ENCODE results near the gene NT5DC1.
"Not testable (repeated sequence)": the region's sequence is repeated elsewhere in the genome, so short reads cannot be mapped to it uniquely, and the experiment has no call there.

NT5DC1 gene

GRCh38 chr6:116090251-116090650, 10.4 kb upstream of the NT5DC1 start:
- DNase-seq (ENCODE audit: low read depth in 2 of 2), result no peak

DNA sequence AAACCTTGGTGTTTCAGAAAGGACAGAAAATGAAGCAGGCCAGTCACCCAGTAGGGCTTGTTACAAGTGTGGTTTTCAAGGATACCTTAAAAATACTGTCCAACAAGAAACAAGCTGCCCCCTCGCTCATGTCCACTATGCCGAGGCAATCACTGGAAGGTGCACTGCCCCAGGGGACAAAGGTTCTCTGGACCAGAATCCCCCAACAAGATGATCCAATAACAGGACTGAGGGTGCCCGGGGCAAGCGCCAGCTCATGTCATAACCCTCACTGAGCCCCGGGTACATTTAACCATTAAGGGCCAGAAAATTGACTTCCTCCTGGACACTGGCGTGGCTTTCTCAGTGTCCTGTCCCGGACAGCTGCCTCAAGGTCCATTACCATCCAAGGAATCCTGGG, 6.6 kb upstream of the NT5DC1 start:
- no peak for DNase-seq (ENCODE audit: low read depth in 2 of 2)

DNA sequence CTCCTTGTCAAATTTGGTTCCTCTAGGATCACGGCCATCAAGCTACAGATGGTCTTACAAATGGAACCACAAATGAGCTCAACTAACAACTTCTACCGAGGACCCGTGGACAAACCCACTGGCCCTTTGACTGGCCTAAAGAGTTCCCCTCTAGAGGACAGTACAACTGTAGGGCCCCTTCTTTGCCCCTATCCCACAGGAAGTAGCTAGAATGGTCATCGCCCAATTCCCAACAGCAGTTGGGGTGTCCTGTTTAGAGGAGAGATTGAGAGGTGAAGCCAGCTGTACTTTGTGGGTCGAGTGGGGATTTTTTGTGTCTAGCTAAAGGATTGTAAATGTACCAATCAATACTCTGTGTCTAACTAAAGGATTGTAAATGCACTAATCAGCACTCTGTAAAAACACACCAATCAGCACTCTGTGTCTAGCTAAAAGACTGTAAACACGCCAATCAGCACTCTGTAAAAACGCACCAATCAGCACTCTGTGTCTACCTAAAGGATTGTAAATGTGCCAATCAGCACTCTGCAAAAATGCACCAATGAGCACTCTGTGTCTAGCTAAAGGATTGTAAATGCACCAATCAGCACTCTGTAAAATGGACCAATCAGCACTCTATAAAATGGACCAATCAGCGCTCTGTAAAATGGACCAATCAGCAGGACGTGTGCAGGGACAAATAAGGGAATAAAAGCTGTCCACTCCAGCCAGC, 4.4 kb upstream of the NT5DC1 start:
- not testable (repeated sequence) for DNase-seq (ENCODE audit: low read depth in 2 of 2)

GRCh38 chr6:116096979-116097816, 3.5 kb upstream of the NT5DC1 start:
- DNase-seq (ENCODE audit: low read depth in 2 of 2), result no peak

DNA sequence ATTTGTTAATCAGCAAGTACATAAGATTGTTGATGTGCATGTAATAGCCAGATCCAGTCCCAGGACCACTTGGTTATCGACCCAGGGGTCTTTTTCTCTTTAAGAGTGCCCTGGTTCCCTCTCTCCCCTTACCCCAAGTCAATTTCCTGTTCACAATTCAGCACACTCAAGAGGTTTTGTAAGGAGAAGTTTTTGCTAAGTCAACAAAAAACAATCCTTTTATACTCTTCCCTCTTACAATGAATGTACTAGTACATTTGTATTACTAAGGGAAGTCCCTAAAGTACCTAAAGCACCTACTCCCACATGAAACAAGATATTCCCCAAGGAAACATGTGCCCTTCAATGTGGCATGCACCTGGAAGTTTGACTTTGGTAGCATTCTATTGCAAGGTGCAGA, 1.6 kb upstream of the NT5DC1 start:
- DNase-seq (ENCODE audit: low read depth in 2 of 2), result no peak

- DNase-seq (ENCODE audit: low read depth in 2 of 2), result peak; percentile 57 to 64
Observed at GRCh38 chr6:116101302-116101718, 657 bp downstream of the NT5DC1 start.

- no peak for DNase-seq (ENCODE audit: low read depth in 2 of 2)
Observed at GRCh38 chr6:116101790-116102189, 1.1 kb downstream of the NT5DC1 start.

DNA sequence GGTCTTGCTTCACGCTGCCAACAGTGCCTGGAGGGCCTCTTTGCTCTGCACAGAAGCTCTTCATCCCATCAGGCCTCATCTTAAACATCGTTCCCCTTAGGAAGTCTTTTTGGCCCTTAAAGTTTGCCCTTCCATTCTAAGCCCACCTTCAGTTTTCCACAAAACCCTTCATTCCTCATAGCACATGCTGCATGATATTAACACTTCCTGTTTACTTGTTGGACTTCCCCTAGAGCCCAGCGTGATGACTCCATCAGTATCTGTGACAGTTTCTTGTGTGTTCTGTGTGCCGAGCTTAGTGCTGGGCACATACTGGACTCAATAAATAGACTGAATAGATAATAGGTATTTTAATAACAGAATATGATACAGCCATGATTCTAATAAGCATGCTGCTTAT, 2.2 kb downstream of the NT5DC1 start:
- DNase-seq (ENCODE audit: low read depth in 2 of 2), result no peak

DNA sequence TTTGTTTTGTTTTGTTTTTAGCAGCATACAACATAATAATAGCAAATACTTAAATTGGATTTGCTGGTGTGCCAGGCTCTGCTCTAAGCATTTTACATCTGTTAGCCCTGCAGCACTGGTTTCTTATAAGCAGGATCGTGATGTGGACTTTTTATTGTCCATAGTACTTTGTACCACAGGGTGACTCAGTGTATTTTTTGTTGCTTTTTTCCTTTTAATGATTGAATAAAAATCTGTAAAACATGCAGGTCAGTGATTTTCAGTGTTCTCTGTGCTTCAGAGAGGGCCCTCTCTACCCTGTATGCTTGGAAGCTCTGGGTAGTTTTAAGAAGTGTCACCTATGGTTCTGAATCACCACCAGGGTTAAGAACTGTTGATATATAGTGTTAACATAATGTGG, 4.0 kb downstream of the NT5DC1 start:
- DNase-seq (ENCODE audit: low read depth in 2 of 2), result no peak

- DNase-seq (ENCODE audit: low read depth in 2 of 2), result no peak
Observed at GRCh38 chr6:116105247-116105646, 4.6 kb downstream of the NT5DC1 start.

DNA sequence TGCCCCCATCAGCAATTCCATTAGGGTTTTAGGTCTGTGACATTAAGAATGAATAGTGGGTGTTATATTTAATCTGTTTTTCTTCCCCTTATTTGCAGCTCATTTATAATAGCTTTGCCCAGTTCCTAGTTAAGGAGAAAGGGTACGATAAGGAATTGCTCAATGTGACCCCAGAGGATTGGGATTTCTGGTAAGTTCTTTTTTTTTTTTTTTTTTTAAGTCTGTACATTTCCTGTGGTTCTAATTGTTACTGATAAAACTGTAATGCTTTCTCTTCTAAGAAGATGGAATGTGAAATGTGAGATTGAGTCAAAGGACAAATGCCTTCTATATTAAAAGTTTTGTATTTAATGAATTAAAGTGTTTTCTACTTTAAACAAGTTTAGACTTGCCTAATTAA, 5.5 kb downstream of the NT5DC1 start:
- DNase-seq (ENCODE audit: low read depth in 2 of 2), result no peak

- no peak for DNase-seq (ENCODE audit: low read depth in 2 of 2)
Observed at GRCh38 chr6:116108836-116109235, 8.2 kb downstream of the NT5DC1 start.

DNA sequence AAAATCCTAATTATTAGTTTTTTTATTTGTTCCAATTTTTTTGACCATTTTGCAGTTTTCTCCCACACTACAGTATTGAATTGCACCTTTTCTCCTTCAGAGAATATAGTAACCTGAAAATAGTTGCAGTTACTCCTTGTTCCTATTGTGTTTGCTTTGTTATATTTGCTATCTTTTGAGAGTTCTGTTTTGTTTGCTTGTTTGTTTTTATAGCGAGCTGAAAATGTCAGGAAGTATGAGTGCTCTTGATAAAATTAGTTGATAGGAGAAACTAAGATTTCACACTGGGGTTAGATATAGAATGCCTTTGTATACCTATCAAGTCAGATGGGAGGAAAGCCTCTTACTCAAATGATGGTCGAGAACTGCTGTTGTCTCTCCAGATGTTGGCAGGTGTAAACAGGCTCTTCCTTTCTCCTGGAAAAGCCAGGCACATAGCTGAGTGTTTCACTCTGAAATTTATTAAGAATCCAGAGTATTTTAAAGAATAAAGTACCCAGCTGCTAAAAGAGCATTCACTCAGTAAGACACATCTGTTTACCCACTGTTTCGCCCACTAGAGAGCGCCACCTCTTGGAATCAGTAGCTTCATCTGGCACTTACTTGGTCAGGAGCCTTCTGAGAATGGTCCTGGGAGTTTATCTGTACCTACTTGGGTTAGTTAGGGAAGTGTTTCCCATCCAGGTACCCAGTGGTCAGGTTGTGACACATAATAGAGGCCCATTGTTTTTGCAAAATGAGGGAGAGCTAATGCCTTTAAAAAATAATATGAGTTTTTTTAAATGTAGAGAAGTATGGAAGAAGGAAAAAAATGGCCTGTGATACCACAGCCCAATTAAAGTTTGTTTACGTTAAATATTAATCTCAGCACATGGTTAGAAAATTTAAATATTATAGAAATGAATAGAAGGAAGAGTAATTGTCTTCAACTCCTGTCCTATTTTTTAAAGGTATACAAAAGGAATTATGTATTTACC, 11.2 kb downstream of the NT5DC1 start:
- DNase-seq (ENCODE audit: low read depth in 2 of 2), result no peak

GRCh38 chr6:116113386-116113785, 12.7 kb downstream of the NT5DC1 start:
- DNase-seq (ENCODE audit: low read depth in 2 of 2), result no peak

DNA sequence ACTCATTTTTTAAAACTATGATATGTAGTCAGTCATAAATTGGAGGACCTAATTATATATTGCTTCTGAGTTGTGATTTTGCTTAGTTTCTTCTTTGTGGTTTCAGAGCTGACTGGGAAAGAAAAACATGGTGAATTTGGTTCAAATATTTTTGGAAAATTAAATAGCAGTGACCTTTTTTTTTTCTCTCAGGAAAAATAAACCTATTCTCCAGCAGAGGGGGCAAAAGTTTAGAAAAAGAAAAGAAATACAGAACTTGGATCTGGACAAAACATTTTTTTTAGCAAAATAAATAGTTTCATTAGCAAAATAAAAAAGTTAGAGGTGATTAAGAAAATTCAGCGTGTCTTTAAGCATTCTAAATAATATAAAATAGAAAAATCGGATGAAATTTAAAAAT, 15.1 kb downstream of the NT5DC1 start:
- no peak for DNase-seq (ENCODE audit: low read depth in 2 of 2)

GRCh38 chr6:116118608-116119007, 18.0 kb downstream of the NT5DC1 start:
- DNase-seq (ENCODE audit: low read depth in 2 of 2), result no peak

GRCh38 chr6:116120430-116120829, 19.8 kb downstream of the NT5DC1 start:
- no peak for DNase-seq (ENCODE audit: low read depth in 2 of 2)

GRCh38 chr6:116126032-116126431, 25.4 kb downstream of the NT5DC1 start, which contains the start of gene COL10A1:
Gene COL10A1, minus strand, starts transcription at chr6:116126132. Its CDS starts 640 bp downstream, at chr6:116125492.
- DNase-seq (ENCODE audit: low read depth in 2 of 2), result no peak

- DNase-seq (ENCODE audit: low read depth in 2 of 2), result no peak
Observed at GRCh38 chr6:116127771-116128493, 27.3 kb downstream of the NT5DC1 start.

DNA sequence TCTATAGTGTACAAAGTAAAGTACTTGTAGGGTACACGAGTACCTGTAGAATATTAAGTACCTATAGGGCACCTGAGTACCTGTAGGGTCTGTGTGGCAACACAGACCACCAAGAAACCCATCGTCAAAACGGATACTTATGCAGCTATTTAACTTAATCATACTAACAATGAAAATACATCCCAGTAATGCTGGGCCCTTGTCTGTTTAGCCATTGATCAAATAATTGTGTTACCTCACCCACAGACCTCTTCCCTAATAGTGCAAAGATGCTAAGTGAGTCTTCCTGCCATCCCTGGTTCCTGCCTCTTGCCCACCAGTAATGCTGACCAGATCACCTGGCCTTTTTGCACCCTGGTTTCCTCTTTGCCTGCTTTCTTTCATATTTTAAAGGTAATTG, 32.8 kb downstream of the NT5DC1 start:
- no peak for DNase-seq (ENCODE audit: low read depth in 2 of 2)

DNA sequence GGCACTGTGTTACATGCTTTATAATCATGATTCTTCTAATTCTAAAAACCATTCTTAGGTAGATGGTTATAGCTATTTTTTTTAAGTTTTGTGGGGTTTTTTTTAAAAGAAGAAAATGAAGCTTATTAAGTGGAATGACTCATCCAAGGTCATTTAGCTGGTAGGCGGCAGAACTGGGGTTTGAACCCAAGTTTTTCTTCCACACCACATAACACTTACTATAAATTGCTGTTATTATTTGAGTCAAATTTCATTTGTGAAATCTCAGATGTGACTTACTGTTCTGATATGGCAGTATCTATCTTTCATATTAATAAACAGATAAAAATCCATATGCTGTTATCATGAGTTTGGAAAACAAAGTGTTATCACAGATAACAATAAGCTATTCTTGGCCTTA, 35.7 kb downstream of the NT5DC1 start:
- DNase-seq (ENCODE audit: low read depth in 2 of 2), result no peak

All from activated CD4-positive, alpha-beta T cell treated with anti-CD3 and anti-CD28 coated beads for 24 hours (primary cell).